WTC11 (cell line): ENCODE results near the gene ITFG1. TPM values are rescaled to one million over a fixed set of nuclear protein-coding genes. Genes with fewer than 3 reads are reported as not detected.

ENCODE experiments used
- ATAC-seq: fragments of 200-7000 bp; cut with Tn5 transposase; 2 replicates; pipeline ENCODE4 v1.10.0; 2021; ENCODE audit warnings: mild to moderate bottlenecking, moderate library complexity
- CTCF ChIA-PET: fragments of 300-600 bp; sonication (Branson Sonifier 250); formaldehyde crosslinking; loops from one replicate; lab custom pipeline; 2021; ENCODE audit warnings: antibody characterized with exemption; lab: Charles Lee
- POLR2A ChIA-PET: fragments of 350-600 bp; sonication (Branson Sonifier 250); formaldehyde crosslinking; loops from one replicate; lab custom pipeline; 2021; ENCODE audit warnings: antibody characterized with exemption; lab: Charles Lee
- DNase-seq: peaks from one replicate; pipeline ENCODE4 v3.0.0; 2021; ENCODE audit warnings: low spot score
- H3K27ac Mint-ChIP-seq: 2 replicates; pipeline ENCODE4 v1.8.0; 2021; ENCODE audit warnings: mixed read lengths
- H3K27me3 Mint-ChIP-seq: 2 replicates; pipeline ENCODE4 v1.8.0; 2021; ENCODE audit warnings: low read depth, mild to moderate bottlenecking, moderate library complexity, mixed read lengths
- H3K36me3 Mint-ChIP-seq: 2 replicates; pipeline ENCODE4 v1.8.0; 2021; ENCODE audit warnings: mixed read lengths
- H3K4me1 Mint-ChIP-seq: 2 replicates; pipeline ENCODE4 v1.8.0; 2022; ENCODE audit warnings: mixed read lengths
- H3K4me3 Mint-ChIP-seq: 2 replicates; pipeline ENCODE4 v1.8.0; 2021; ENCODE audit warnings: mild to moderate bottlenecking, moderate library complexity, mixed read lengths
- H3K9me3 Mint-ChIP-seq: 2 replicates; pipeline ENCODE4 v1.8.0; 2021; ENCODE audit warnings: mixed read lengths
- AR ChIP-seq: fragments of 250-450 bp; sonication (Bioruptor Pico); IDR thresholded peaks from 2 replicates; pipeline ENCODE4 v1.9.0; 2021; ENCODE audit warnings: mild to moderate bottlenecking
- ATF1 ChIP-seq: sonication (generic); formaldehyde crosslinking; IDR thresholded peaks from 2 replicates; pipeline ENCODE4 v1.8.1; 2023; ENCODE audit warnings: mild to moderate bottlenecking, moderate library complexity, missing genetic modification reagents
- CTCF ChIP-seq: fragments of 200-600 bp; IDR thresholded peaks from 2 replicates; pipeline ENCODE4 v1.8.0; 2022; ENCODE audit warnings: antibody characterized with exemption
- E2F1 ChIP-seq: sonication (generic); formaldehyde crosslinking; IDR thresholded peaks from 2 replicates; pipeline ENCODE4 v1.8.0; 2022; ENCODE audit warnings: mild to moderate bottlenecking, missing genetic modification reagents
- E2F4 ChIP-seq: sonication (generic); formaldehyde crosslinking; IDR thresholded peaks from 2 replicates; pipeline ENCODE4 v1.8.1; 2022; ENCODE audit warnings: low read depth, mild to moderate bottlenecking, moderate library complexity, missing genetic modification reagents, borderline replicate concordance
- ELF4 ChIP-seq: sonication (generic); formaldehyde crosslinking; IDR thresholded peaks from 2 replicates; pipeline ENCODE4 v1.8.1; 2022; ENCODE audit warnings: low read depth, mild to moderate bottlenecking, moderate library complexity, missing genetic modification reagents
- EMX1 ChIP-seq: fragments of 250-450 bp; sonication (Bioruptor Pico); IDR thresholded peaks from 2 replicates; pipeline ENCODE4 v1.8.0; 2021; ENCODE audit warnings: mild to moderate bottlenecking
- ETV6 ChIP-seq: sonication (generic); formaldehyde crosslinking; IDR thresholded peaks from 2 replicates; pipeline ENCODE4 v1.8.1; 2022; ENCODE audit warnings: mild to moderate bottlenecking, missing genetic modification reagents
- GABPB1 ChIP-seq: sonication (generic); formaldehyde crosslinking; IDR thresholded peaks from 2 replicates; pipeline ENCODE4 v1.8.1; 2023; ENCODE audit warnings: mild to moderate bottlenecking, missing genetic modification reagents
- HMGA2 ChIP-seq: fragments of 250-450 bp; sonication (Bioruptor Pico); IDR thresholded peaks from 2 replicates; pipeline ENCODE4 v1.4.0; 2021; ENCODE audit warnings: mild to moderate bottlenecking, moderate library complexity
- HMGXB4 ChIP-seq: sonication (generic); formaldehyde crosslinking; IDR thresholded peaks from 2 replicates; pipeline ENCODE4 v1.8.1; 2023; ENCODE audit warnings: mild to moderate bottlenecking, moderate library complexity, missing genetic modification reagents
- MAX ChIP-seq: sonication (generic); formaldehyde crosslinking; IDR thresholded peaks from 2 replicates; pipeline ENCODE4 v1.8.0; 2022; ENCODE audit warnings: mild to moderate bottlenecking, missing genetic modification reagents
- NFATC4 ChIP-seq: fragments of 250-450 bp; sonication (Bioruptor Pico); IDR thresholded peaks from 2 replicates; pipeline ENCODE4 v1.9.0; 2021; ENCODE audit warnings: mild to moderate bottlenecking
- OVOL2 ChIP-seq: fragments of 250-450 bp; sonication (Bioruptor Pico); IDR thresholded peaks from 2 replicates; pipeline ENCODE4 v1.9.0; 2021; ENCODE audit warnings: mild to moderate bottlenecking, borderline replicate concordance
- RELA ChIP-seq: sonication (generic); formaldehyde crosslinking; IDR thresholded peaks from 2 replicates; pipeline ENCODE4 v1.8.1; 2022; ENCODE audit warnings: missing genetic modification reagents, mild to moderate bottlenecking, borderline replicate concordance
- STAT6 ChIP-seq: sonication (generic); formaldehyde crosslinking; conservative IDR thresholded peaks from 2 replicates; pipeline ENCODE4 v1.8.1; 2023; ENCODE audit warnings: mild to moderate bottlenecking, low read depth, missing genetic modification reagents, moderate library complexity
- ZMAT4 ChIP-seq: fragments of 250-450 bp; sonication (Bioruptor Pico); IDR thresholded peaks from 2 replicates; pipeline ENCODE4 v1.9.0; 2021; ENCODE audit warnings: mild to moderate bottlenecking
- ZNF232 ChIP-seq: sonication (generic); formaldehyde crosslinking; IDR thresholded peaks from 2 replicates; pipeline ENCODE4 v1.8.0; 2022; ENCODE audit warnings: mild to moderate bottlenecking, missing genetic modification reagents
- ZNF416 ChIP-seq: fragments of 250-450 bp; sonication (Bioruptor Pico); IDR thresholded peaks from 2 replicates; pipeline ENCODE4 v1.9.0; 2021; ENCODE audit warnings: mild to moderate bottlenecking, inconsistent platforms
- total RNA-seq: library from RNA; stranded (reverse); gene quantifications from 3 replicates; pipeline ENCODE4 v1.2.3, GENCODE V29; 2021
- TF ChIP-seq, protein P1 (sequence below): sonication (generic); formaldehyde crosslinking; IDR thresholded peaks from 2 replicates; pipeline ENCODE4 v1.8.1; 2022; ENCODE audit warnings: low read depth, missing genetic modification reagents, borderline replicate concordance

Gene ITFG1
- total RNA-seq, 1 experiment from 2014 or later: 21.1 TPM

DNA sequence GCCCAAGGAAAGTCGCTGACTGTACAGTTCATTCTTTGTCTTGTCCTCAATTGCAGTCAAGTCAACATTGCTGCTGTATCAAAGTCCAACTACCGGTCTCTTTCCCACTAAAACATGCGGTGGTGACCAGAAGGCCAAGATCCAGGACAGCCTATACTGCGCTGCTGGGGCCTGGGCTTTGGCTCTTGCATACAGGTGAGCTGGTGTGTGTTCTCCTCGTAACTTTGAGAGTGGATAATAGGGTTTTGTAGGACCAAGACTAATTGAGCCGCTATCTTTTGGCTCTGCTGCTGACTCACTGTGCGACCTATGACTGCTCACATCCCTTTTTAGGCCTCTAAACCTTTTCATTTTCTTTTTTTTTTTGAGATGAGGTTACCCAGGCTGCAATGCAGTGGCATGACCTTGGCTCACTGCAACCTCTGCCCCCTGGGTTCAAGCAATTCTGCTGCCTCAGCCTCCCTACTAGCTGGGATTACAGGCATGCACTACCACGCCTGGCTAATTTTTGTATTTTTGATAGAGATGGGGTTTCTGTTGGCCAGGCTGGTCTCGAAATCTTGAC lies 38.9 kb upstream of the ITFG1 start:
- DNase-seq (no peak), ATAC-seq (no peak)
- CTCF ChIA-PET: no interaction called here
- Mint-ChIP-seq H3K27me3 (no peaks in the 10 kb centered on the region), H3K36me3 (peaks cover 20% of the 10 kb centered on the region), H3K9me3 (no peaks in the 10 kb centered on the region), H3K4me3 (no peak overlapping the region), H3K4me1 (no peaks in the 10 kb centered on the region), H3K27ac (no peak overlapping the region)
- TF ChIP-seq ZNF416 (CRISPR knock-in tag) (no peak), GABPB1 (CRISPR knock-in tag) (peak; percentile 77), HMGXB4 (CRISPR knock-in tag) (no peak), STAT6 (CRISPR knock-in tag) (no peak), HMGA2 (CRISPR knock-in tag) (no peak), EMX1 (CRISPR knock-in tag) (no peak), OVOL2 (CRISPR knock-in tag) (no peak), NFATC4 (CRISPR knock-in tag) (no peak)
- TF ChIP-seq, all 79 proteins: peak for 1
- POLR2A ChIA-PET: no interaction called here

DNA sequence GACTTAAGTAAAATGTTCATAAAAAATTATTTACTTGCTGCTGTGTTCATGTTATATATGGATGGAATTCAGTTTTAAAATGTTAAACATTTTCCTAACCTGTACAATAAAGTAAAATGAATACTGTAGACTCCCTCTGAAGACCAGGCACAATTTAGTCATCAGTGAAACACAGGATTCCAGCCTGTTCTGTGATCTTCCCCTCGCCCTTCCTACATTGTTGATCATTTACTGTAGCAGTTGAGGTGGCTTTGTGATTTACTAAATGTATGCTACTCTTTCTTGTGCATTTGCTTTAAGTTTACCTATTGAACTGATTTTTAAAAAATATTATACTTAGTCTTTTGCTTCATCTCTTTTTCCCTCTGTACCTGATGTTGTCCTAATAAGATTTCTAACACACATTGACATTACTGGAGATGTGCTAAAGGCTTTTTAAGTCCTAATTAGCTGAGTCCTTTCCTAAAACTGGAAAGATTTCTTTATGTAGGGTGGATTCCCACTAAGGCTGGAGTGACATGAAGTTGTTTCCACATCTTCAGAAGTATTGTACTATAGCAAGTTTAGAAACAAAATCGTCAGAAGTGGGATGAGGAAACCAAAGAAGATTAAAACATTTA lies 38.3 kb upstream of the ITFG1 start:
- CTCF ChIA-PET: no interaction called here
- H3K4me1 Mint-ChIP-seq: peaks cover 2% of the 10 kb centered on the region; the same call in 1 of the 2 replicates
- no peaks in the 10 kb centered on the region for H3K27me3 Mint-ChIP-seq
- no peak for DNase-seq
- no peak for ATAC-seq
- H3K4me3 Mint-ChIP-seq: no peak overlapping the region
- H3K27ac Mint-ChIP-seq: no peak overlapping the region
- POLR2A ChIA-PET: no interaction called here
- peaks cover 14% of the 10 kb centered on the region for H3K36me3 Mint-ChIP-seq
- no peaks in the 10 kb centered on the region for H3K9me3 Mint-ChIP-seq
- TF ChIP-seq CTCF (no peak), ELF4 (CRISPR knock-in tag) (no peak), ZMAT4 (CRISPR knock-in tag) (no peak), AR (CRISPR knock-in tag) (no peak), RELA (CRISPR knock-in tag) (no peak), E2F4 (CRISPR knock-in tag) (no peak), ATF1 (CRISPR knock-in tag) (no peak), ETV6 (no peak), MAX (CRISPR knock-in tag) (no peak), ZNF232 (CRISPR knock-in tag) (no peak), E2F1 (CRISPR knock-in tag) (no peak)
- TF ChIP-seq, protein P1, sequence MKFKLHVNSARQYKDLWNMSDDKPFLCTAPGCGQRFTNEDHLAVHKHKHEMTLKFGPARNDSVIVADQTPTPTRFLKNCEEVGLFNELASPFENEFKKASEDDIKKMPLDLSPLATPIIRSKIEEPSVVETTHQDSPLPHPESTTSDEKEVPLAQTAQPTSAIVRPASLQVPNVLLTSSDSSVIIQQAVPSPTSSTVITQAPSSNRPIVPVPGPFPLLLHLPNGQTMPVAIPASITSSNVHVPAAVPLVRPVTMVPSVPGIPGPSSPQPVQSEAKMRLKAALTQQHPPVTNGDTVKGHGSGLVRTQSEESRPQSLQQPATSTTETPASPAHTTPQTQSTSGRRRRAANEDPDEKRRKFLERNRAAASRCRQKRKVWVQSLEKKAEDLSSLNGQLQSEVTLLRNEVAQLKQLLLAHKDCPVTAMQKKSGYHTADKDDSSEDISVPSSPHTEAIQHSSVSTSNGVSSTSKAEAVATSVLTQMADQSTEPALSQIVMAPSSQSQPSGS (CRISPR knock-in tag): no peak
